HepG2 (cell line): Measurements from ENCODE around the gene FNDC4. TPM values are rescaled to one million over a fixed set of nuclear protein-coding genes. Genes with fewer than 3 reads are reported as not detected.

Source experiments
- MED8 ChIP-seq: sonication (generic); formaldehyde crosslinking; IDR thresholded peaks from 2 replicates; pipeline ENCODE4 v1.8.1; 2023; ENCODE audit warnings: mild to moderate bottlenecking, missing genetic modification reagents; ENCODE audit not compliant: insufficient replicate concordance
- ONECUT2 ChIP-seq: sonication (generic); formaldehyde crosslinking; IDR thresholded peaks from 2 replicates; pipeline ENCODE4 v1.4.0; 2020; ENCODE audit warnings: missing genetic modification reagents
- PAX8 ChIP-seq: sonication (generic); formaldehyde crosslinking; IDR thresholded peaks from 2 replicates; pipeline ENCODE4 v1.8.0; 2022; ENCODE audit warnings: mild to moderate bottlenecking, missing genetic modification reagents, borderline replicate concordance
- PHF5A ChIP-seq: IDR thresholded peaks from one replicate; pipeline ENCODE4 v1.6.1; 2018; ENCODE audit warnings: low read depth, missing genetic modification reagents; ENCODE audit not compliant: unreplicated experiment
- SRSF1 ChIP-seq: fragments of 200-400 bp; formaldehyde crosslinking; optimal IDR thresholded peaks from 2 replicates; pipeline ENCODE3; 2017; ENCODE audit warnings: mild to moderate bottlenecking, low read depth, low read length, moderate library complexity
- ZNF382 ChIP-seq: sonication (generic); formaldehyde crosslinking; IDR thresholded peaks from 2 replicates; pipeline ENCODE4 v1.5.0; 2020; ENCODE audit warnings: missing genetic modification reagents, mild to moderate bottlenecking, borderline replicate concordance
- ZNF615 ChIP-seq: sonication (generic); formaldehyde crosslinking; IDR thresholded peaks from 2 replicates; pipeline ENCODE4 v1.5.0; 2020; ENCODE audit warnings: mild to moderate bottlenecking, missing genetic modification reagents, borderline replicate concordance
- ZNF746 ChIP-seq: sonication (generic); formaldehyde crosslinking; IDR thresholded peaks from 2 replicates; pipeline ENCODE4 v1.8.0; 2022; ENCODE audit warnings: mild to moderate bottlenecking, missing genetic modification reagents
- polyA plus RNA-seq, 8 experiments: library from polyadenylated mRNA; depleted of rRNA in 3 of 8; stranded (reverse) in 7 of 8; unstranded in 1 of 8; fragments of >200 nt; fragmentation: Illumina TruSeq in 4 of 8; extraction: Trizol in 4 of 8; gene quantifications; 2 replicates each; pipeline versions ENCODE4 v1.2.1 to v1.2.3, GENCODE V29; 2011 to 2016; ENCODE audit warnings: low read depth in 4 of 8, missing spikeins in 1 of 8, mixed read lengths in 1 of 8; ENCODE audit not compliant: insufficient read depth in 1 of 8
- total RNA-seq, 5 experiments: library from RNA; depleted of rRNA; stranded (reverse); fragments of >200 nt; fragmentation: Illumina TruSeq; extraction: Trizol; gene quantifications; 2 replicates each; pipeline ENCODE4 v1.2.3, GENCODE V29; 2016; ENCODE audit warnings: low read depth in 1 of 5
- TF ChIP-seq, protein P1 (sequence below): sonication (generic); formaldehyde crosslinking; IDR thresholded peaks from 2 replicates; pipeline ENCODE4 v1.4.0; 2020; ENCODE audit warnings: missing genetic modification reagents
- TF ChIP-seq, protein P2 (sequence below): sonication (generic); formaldehyde crosslinking; IDR thresholded peaks from 2 replicates; pipeline ENCODE4 v1.5.0; 2020; ENCODE audit warnings: mild to moderate bottlenecking, missing genetic modification reagents, borderline replicate concordance
- TF ChIP-seq, protein P3 (sequence below): sonication (generic); formaldehyde crosslinking; IDR thresholded peaks from 2 replicates; pipeline ENCODE4 v1.5.0; 2020; ENCODE audit warnings: mild to moderate bottlenecking, missing genetic modification reagents
- TF ChIP-seq, protein P4 (sequence below): sonication (generic); formaldehyde crosslinking; IDR thresholded peaks from 2 replicates; pipeline ENCODE4 v1.4.0; 2020; ENCODE audit warnings: missing genetic modification reagents, mild to moderate bottlenecking, borderline replicate concordance

FNDC4 gene
- total and polyA plus RNA-seq, 2 of the 13 experiments (the other 11 are each of a cell fraction or from before 2014, with no cell fraction given): 9.0 to 17.4 TPM

DNA sequence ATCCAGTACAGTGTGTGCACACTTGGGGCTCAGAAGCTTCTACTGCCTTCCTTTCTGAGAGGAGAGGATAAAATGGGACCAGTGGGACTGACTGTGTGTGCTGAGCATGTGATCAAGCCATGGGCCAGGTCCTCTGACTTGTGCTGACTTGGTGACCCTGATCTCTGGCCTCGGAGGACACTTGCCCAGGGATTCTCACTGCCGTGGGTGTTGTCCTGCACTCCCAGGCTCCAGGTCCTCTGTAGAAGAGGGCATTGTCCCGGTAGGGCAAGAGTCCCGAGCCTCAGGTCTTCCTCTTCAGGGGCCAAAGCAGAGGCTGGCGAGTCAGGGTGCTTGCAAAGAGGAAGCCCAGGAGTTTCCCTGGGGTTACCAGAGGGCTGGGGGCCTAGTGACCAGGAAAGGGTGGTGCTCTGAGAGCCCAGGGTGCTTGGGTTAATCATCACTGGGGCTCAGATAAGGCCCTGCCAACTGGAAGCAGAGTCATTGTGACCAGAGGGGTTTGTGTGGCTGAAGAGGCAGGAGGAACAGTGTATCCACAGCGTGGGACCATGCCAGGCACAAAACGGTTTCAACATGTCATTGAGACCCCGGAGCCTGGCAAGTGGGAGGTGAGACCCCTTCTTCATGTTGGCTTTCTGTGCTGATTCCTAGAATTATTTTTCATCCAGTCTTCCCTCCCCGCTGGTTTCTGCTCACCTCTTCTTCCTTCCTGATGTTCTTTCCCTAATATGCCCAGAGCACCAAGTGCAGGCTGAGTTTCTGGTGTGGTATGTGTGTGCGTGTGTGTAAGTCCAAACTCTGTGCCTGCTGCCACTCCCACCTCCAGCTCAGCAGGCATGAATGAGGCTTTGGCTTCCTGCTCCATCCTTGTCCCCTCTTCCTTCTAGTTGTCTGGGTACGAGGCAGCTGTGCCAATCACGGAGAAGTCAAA, 1.6 kb upstream of the FNDC4 start, which contains the start of gene GCKR (continued):
- peak; percentile 69 for TF ChIP-seq SRSF1
- TF ChIP-seq ZNF746 (CRISPR knock-in tag): peak; percentile 69; the same call in 1 of the 2 replicates
- no peak for TF ChIP-seq ONECUT2 (CRISPR knock-in tag)
- TF ChIP-seq MED8: no peak
- no peak for TF ChIP-seq ZNF615 (CRISPR knock-in tag)
- TF ChIP-seq, protein P1, sequence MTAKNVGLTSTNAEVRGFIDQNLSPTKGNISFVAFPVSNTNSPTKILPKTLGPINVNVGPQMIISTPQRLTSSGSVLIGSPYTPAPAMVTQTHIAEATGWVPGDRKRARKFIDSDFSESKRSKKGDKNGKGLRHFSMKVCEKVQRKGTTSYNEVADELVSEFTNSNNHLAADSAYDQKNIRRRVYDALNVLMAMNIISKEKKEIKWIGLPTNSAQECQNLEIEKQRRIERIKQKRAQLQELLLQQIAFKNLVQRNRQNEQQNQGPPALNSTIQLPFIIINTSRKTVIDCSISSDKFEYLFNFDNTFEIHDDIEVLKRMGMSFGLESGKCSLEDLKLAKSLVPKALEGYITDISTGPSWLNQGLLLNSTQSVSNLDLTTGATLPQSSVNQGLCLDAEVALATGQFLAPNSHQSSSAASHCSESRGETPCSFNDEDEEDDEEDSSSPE: peak; percentile 62
- TF ChIP-seq PHF5A (CRISPR knock-in tag): no peak
- TF ChIP-seq ZNF382 (CRISPR knock-in tag): no peak
- TF ChIP-seq PAX8 (CRISPR knock-in tag): no peak
- TF ChIP-seq, protein P2, sequence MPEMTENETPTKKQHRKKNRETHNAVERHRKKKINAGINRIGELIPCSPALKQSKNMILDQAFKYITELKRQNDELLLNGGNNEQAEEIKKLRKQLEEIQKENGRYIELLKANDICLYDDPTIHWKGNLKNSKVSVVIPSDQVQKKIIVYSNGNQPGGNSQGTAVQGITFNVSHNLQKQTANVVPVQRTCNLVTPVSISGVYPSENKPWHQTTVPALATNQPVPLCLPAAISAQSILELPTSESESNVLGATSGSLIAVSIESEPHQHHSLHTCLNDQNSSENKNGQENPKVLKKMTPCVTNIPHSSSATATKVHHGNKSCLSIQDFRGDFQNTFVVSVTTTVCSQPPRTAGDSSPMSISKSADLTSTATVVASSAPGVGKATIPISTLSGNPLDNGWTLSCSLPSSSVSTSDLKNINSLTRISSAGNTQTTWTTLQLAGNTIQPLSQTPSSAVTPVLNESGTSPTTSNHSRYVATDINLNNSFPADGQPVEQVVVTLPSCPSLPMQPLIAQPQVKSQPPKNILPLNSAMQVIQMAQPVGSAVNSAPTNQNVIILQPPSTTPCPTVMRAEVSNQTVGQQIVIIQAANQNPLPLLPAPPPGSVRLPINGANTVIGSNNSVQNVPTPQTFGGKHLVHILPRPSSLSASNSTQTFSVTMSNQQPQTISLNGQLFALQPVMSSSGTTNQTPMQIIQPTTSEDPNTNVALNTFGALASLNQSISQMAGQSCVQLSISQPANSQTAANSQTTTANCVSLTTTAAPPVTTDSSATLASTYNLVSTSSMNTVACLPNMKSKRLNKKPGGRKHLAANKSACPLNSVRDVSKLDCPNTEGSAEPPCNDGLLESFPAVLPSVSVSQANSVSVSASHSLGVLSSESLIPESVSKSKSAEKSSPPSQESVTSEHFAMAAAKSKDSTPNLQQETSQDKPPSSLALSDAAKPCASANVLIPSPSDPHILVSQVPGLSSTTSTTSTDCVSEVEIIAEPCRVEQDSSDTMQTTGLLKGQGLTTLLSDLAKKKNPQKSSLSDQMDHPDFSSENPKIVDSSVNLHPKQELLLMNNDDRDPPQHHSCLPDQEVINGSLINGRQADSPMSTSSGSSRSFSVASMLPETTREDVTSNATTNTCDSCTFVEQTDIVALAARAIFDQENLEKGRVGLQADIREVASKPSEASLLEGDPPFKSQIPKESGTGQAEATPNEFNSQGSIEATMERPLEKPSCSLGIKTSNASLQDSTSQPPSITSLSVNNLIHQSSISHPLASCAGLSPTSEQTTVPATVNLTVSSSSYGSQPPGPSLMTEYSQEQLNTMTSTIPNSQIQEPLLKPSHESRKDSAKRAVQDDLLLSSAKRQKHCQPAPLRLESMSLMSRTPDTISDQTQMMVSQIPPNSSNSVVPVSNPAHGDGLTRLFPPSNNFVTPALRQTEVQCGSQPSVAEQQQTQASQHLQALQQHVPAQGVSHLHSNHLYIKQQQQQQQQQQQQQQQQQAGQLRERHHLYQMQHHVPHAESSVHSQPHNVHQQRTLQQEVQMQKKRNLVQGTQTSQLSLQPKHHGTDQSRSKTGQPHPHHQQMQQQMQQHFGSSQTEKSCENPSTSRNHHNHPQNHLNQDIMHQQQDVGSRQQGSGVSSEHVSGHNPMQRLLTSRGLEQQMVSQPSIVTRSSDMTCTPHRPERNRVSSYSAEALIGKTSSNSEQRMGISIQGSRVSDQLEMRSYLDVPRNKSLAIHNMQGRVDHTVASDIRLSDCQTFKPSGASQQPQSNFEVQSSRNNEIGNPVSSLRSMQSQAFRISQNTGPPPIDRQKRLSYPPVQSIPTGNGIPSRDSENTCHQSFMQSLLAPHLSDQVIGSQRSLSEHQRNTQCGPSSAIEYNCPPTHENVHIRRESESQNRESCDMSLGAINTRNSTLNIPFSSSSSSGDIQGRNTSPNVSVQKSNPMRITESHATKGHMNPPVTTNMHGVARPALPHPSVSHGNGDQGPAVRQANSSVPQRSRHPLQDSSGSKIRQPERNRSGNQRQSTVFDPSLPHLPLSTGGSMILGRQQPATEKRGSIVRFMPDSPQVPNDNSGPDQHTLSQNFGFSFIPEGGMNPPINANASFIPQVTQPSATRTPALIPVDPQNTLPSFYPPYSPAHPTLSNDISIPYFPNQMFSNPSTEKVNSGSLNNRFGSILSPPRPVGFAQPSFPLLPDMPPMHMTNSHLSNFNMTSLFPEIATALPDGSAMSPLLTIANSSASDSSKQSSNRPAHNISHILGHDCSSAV: no peak
- TF ChIP-seq, protein P3, sequence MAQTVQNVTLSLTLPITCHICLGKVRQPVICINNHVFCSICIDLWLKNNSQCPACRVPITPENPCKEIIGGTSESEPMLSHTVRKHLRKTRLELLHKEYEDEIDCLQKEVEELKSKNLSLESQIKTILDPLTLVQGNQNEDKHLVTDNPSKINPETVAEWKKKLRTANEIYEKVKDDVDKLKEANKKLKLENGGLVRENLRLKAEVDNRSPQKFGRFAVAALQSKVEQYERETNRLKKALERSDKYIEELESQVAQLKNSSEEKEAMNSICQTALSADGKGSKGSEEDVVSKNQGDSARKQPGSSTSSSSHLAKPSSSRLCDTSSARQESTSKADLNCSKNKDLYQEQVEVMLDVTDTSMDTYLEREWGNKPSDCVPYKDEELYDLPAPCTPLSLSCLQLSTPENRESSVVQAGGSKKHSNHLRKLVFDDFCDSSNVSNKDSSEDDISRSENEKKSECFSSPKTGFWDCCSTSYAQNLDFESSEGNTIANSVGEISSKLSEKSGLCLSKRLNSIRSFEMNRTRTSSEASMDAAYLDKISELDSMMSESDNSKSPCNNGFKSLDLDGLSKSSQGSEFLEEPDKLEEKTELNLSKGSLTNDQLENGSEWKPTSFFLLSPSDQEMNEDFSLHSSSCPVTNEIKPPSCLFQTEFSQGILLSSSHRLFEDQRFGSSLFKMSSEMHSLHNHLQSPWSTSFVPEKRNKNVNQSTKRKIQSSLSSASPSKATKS (CRISPR knock-in tag): 0 out of 2 replicates have a peak, but pooled peaks have one; percentile 81
- TF ChIP-seq, protein P4, sequence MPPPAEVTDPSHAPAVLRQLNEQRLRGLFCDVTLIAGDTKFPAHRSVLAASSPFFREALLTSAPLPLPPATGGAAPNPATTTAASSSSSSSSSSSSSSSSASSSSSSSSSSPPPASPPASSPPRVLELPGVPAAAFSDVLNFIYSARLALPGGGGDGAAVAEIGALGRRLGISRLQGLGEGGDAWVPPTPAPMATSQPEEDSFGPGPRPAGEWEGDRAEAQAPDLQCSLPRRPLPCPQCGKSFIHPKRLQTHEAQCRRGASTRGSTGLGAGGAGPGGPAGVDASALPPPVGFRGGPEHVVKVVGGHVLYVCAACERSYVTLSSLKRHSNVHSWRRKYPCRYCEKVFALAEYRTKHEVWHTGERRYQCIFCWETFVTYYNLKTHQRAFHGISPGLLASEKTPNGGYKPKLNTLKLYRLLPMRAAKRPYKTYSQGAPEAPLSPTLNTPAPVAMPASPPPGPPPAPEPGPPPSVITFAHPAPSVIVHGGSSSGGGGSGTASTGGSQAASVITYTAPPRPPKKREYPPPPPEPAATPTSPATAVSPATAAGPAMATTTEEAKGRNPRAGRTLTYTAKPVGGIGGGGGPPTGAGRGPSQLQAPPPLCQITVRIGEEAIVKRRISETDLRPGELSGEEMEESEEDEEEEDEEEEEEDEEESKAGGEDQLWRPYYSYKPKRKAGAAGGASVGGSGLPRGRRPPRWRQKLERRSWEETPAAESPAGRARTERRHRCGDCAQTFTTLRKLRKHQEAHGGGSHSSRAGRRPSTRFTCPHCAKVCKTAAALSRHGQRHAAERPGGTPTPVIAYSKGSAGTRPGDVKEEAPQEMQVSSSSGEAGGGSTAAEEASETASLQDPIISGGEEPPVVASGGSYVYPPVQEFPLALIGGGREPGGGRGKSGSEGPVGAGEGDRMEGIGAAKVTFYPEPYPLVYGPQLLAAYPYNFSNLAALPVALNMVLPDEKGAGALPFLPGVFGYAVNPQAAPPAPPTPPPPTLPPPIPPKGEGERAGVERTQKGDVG (CRISPR knock-in tag): peak; percentile 89; the same call in 1 of the 2 replicates
